ENCODE results near the gene KRT20. TPM values are rescaled to one million over a fixed set of nuclear protein-coding genes. Genes with fewer than 3 reads are reported as not detected.

KRT20 gene
- total RNA-seq, 2 donors from 2014 or later = not detected

- no peak overlapping the region for H3K27ac ChIP-seq
- H3K9me3 ChIP-seq = no peaks in the 10 kb centered on the region
- intact Hi-C loops (cut with DNase I) = no loop called here
- TF ChIP-seq CTCF (IDR thresholded peaks at IDR 0.05) (no peak), POLR2AphosphoS5 (IDR thresholded peaks at IDR 0.05) (no peak), POLR2A (IDR thresholded peaks at IDR 0.05) (no peak)
- H3K4me1 ChIP-seq (replicated peaks) = no peaks in the 10 kb centered on the region
- H3K36me3 ChIP-seq = no peaks in the 10 kb centered on the region
- DNase-seq (ENCODE audit: low spot score) = no peak
- H3K27me3 ChIP-seq (replicated peaks; ENCODE audit: insufficient read depth) = no peaks in the 10 kb centered on the region
- H3K4me3 ChIP-seq = no peak overlapping the region
- 64% methylated on average over 4 of the region's 4 CpGs for WGBS
These were observed 40.4 kb downstream of the KRT20 start for GRCh38 chr17:40844671-40845107.

DNA sequence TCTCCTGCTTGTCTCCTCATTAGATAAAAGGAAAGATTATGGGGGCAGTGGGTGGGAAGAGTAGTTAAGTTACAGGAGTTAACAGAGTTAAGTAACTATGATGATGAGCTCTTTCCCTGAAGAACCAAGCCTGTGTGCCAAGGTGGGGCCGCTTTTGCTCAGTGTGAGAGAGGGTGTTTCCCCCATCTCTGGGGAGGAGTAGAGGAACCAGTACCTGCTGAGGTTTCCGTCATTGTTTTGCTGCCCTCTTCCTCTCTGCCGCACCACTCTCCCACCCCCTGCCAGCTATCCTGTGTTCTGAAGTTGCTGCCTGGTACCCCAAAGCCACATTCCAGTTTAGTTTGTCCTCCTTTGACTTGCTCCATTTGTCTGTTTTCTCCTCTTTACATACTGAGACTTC lies 41.8 kb downstream of the KRT20 start:
- WGBS = 49% methylated on average over 3 of the region's 3 CpGs
- intact Hi-C loops (cut with DNase I) = no loop called here

DNA sequence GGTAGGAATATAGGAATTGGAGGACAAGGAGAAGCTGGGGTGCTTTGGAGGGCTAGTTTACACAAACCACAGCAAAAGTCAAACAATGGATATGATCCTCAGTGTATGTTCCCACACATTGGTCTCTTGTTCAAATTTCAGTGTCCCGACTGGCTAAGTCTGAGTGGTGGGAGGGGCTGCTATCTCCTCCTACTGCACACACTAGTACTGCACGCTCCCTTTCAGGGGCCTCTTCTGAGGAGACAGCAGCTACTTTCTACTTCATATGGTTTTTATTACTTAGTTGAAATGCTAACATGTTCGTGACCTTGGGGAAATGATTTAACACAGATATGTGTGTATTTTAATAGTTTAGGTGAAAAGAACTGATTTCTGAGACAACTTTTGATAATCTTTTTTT lies 43.8 kb downstream of the KRT20 start:
- H3K27ac ChIP-seq = no peak overlapping the region
- no peaks in the 10 kb centered on the region for H3K27me3 ChIP-seq (replicated peaks; ENCODE audit: insufficient read depth)
- DNase-seq (ENCODE audit: low spot score) = no peak
- no peaks in the 10 kb centered on the region for H3K9me3 ChIP-seq
- no peak overlapping the region for H3K4me3 ChIP-seq
- TF ChIP-seq POLR2AphosphoS5 (IDR thresholded peaks at IDR 0.05) (no peak), CTCF (IDR thresholded peaks at IDR 0.05) (no peak), POLR2A (IDR thresholded peaks at IDR 0.05) (no peak)
- intact Hi-C loops (cut with DNase I) = no loop called here
- 67% methylated on average over 3 of the region's 3 CpGs for WGBS
- H3K36me3 ChIP-seq = no peaks in the 10 kb centered on the region
- no peaks in the 10 kb centered on the region for H3K4me1 ChIP-seq (replicated peaks)

More for the DNA sequence above, 41.8 kb downstream of the KRT20 start:
- Histone ChIP-seq H3K9me3 (no peaks in the 10 kb centered on the region), H3K27ac (no peak overlapping the region), H3K4me1 (replicated peaks) (no peaks in the 10 kb centered on the region), H3K27me3 (replicated peaks; ENCODE audit: insufficient read depth) (no peaks in the 10 kb centered on the region), H3K4me3 (no peak overlapping the region), H3K36me3 (no peaks in the 10 kb centered on the region)
- no peak for DNase-seq (ENCODE audit: low spot score)
- TF ChIP-seq POLR2A (IDR thresholded peaks at IDR 0.05) (no peak), POLR2AphosphoS5 (IDR thresholded peaks at IDR 0.05) (no peak), CTCF (IDR thresholded peaks at IDR 0.05) (no peak)

DNA sequence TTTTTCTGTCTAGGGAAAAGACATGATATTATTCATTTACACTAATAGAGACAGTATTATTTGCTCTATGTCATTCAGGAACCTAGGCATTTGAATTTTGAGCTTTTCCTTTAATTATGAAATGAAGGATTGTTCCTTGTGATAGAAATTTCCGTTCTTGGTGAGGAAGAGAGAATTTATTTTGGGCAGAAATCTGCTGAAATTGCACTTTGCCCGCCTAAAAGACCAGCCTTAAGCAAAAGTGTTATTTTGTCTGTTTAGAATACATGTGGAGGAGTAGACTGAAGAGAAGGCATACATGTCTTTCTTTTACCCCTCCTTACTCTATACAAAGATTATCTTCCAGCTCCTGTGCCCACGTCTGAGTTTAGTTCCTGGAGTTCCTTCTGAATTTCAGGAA lies 45.8 kb downstream of the KRT20 start:
- 89% methylated on average over 3 of the region's 3 CpGs for WGBS
- DNase-seq (ENCODE audit: low spot score) = no peak
- Histone ChIP-seq H3K36me3 (no peaks in the 10 kb centered on the region), H3K4me1 (replicated peaks) (no peaks in the 10 kb centered on the region), H3K27ac (no peak overlapping the region), H3K9me3 (no peaks in the 10 kb centered on the region), H3K27me3 (replicated peaks; ENCODE audit: insufficient read depth) (no peaks in the 10 kb centered on the region), H3K4me3 (no peak overlapping the region)
- intact Hi-C loops (cut with DNase I) = no loop called here
- TF ChIP-seq POLR2A (IDR thresholded peaks at IDR 0.05) = no peak
- TF ChIP-seq POLR2AphosphoS5 (IDR thresholded peaks at IDR 0.05) = no peak
- TF ChIP-seq CTCF (IDR thresholded peaks at IDR 0.05) = no peak

- Histone ChIP-seq H3K36me3 (no peaks in the 10 kb centered on the region), H3K27ac (no peak overlapping the region), H3K27me3 (replicated peaks; ENCODE audit: insufficient read depth) (no peaks in the 10 kb centered on the region), H3K4me1 (replicated peaks) (no peaks in the 10 kb centered on the region), H3K4me3 (no peak overlapping the region), H3K9me3 (no peaks in the 10 kb centered on the region)
- intact Hi-C loops (cut with DNase I) = no loop called here
- no peak for DNase-seq (ENCODE audit: low spot score)
- TF ChIP-seq POLR2A (IDR thresholded peaks at IDR 0.05) (no peak), CTCF (IDR thresholded peaks at IDR 0.05) (no peak), POLR2AphosphoS5 (IDR thresholded peaks at IDR 0.05) (no peak)
- 95% methylated on average over 4 of the region's 4 CpGs for WGBS
These were observed 49.0 kb downstream of the KRT20 start for GRCh38 chr17:40836020-40836419.

Data from prostate gland (tissue), 2 donors.